ENCODE measurements around the gene ARPC4. TPM values are rescaled to one million over a fixed set of nuclear protein-coding genes. Genes with fewer than 3 reads are reported as not detected.

ARPC4 gene
- total RNA-seq, 1 experiment from 2014 or later: 143 TPM

DNA sequence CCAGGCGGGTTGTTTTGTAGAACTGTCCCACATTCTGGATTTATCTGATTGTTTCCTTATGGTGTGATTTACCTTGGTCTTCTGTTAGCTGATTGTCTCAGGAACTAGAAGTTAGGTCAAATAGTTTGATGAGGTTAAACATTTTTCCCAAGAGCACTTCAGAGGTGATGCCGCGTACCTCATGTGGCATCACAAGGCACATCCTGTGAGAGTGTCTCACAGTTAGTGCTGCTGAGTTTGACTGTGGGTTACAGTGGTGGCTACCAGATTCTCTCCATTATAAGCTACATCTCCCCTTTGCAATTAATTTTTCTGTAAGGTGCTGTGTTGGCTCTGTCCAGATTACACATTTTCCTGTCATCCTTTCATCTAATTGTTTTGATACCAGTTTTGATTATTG is 38.4 kb downstream of the ARPC4 start:
- Mint-ChIP-seq H3K36me3 (peaks cover 6% of the 10 kb centered on the region; the same call in 1 of the 2 replicates), H3K27me3 (ENCODE audit: low read depth) (no peaks in the 10 kb centered on the region), H3K27ac (0 out of 2 replicates have a peak overlapping the region, but pooled peaks have one; percentile 57), H3K4me1 (no peaks in the 10 kb centered on the region), H3K4me3 (no peak overlapping the region), H3K9me3 (no peaks in the 10 kb centered on the region)
- CTCF ChIA-PET: interaction anchor here (0.8 to 2.7 kb wide), 4 partner anchors 10 to 115 kb away, joined by 3 to 11 read pairs (median 4); no protein-coding TSS in a partner anchor
- DNase-seq (ENCODE audit: low spot score): no peak
- no peak for ATAC-seq
- POLR2A ChIA-PET: interaction anchor here (0.7 to 1.0 kb wide), 2 partner anchors 26 to 115 kb away, joined by 4 to 8 read pairs; no protein-coding TSS in a partner anchor
- TF ChIP-seq HMGA2 (CRISPR knock-in tag; IDR thresholded peaks at IDR 0.05) (no peak), GTF2I (CRISPR knock-in tag; conservative IDR thresholded peaks at IDR 0.05) (no peak), TEAD1 (CRISPR knock-in tag; IDR thresholded peaks at IDR 0.05) (no peak)
- TF ChIP-seq, protein P1, sequence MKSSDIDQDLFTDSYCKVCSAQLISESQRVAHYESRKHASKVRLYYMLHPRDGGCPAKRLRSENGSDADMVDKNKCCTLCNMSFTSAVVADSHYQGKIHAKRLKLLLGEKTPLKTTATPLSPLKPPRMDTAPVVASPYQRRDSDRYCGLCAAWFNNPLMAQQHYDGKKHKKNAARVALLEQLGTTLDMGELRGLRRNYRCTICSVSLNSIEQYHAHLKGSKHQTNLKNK (CRISPR knock-in tag; IDR thresholded peaks at IDR 0.05): no peak
- TF ChIP-seq, protein P2, sequence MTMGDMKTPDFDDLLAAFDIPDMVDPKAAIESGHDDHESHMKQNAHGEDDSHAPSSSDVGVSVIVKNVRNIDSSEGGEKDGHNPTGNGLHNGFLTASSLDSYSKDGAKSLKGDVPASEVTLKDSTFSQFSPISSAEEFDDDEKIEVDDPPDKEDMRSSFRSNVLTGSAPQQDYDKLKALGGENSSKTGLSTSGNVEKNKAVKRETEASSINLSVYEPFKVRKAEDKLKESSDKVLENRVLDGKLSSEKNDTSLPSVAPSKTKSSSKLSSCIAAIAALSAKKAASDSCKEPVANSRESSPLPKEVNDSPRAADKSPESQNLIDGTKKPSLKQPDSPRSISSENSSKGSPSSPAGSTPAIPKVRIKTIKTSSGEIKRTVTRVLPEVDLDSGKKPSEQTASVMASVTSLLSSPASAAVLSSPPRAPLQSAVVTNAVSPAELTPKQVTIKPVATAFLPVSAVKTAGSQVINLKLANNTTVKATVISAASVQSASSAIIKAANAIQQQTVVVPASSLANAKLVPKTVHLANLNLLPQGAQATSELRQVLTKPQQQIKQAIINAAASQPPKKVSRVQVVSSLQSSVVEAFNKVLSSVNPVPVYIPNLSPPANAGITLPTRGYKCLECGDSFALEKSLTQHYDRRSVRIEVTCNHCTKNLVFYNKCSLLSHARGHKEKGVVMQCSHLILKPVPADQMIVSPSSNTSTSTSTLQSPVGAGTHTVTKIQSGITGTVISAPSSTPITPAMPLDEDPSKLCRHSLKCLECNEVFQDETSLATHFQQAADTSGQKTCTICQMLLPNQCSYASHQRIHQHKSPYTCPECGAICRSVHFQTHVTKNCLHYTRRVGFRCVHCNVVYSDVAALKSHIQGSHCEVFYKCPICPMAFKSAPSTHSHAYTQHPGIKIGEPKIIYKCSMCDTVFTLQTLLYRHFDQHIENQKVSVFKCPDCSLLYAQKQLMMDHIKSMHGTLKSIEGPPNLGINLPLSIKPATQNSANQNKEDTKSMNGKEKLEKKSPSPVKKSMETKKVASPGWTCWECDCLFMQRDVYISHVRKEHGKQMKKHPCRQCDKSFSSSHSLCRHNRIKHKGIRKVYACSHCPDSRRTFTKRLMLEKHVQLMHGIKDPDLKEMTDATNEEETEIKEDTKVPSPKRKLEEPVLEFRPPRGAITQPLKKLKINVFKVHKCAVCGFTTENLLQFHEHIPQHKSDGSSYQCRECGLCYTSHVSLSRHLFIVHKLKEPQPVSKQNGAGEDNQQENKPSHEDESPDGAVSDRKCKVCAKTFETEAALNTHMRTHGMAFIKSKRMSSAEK (CRISPR knock-in tag; IDR thresholded peaks at IDR 0.05; ENCODE audit: borderline replicate concordance): no peak

DNA sequence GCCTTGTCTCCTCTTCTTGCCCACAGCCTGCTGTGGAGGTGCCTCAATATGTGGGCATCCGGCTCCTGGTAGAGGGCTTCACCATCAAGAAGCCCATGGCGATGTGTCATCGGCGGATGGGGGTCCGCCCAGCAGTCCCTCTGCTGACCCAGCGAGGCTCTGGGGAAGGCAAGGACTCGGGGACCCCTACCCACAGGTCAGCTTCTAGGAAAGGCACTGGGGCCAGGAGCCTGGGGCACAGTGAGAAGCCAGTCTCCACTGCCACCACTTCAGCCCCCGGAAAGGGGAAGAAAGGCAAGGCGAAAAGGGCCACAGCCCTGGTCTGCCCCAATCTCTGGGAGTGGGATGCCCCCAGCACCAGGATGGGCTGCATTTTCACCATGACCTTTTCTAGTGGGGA is 40.2 kb downstream of the ARPC4 start:
- no peak for ATAC-seq
- no peak for DNase-seq (ENCODE audit: low spot score)
- CTCF ChIA-PET: interaction anchor here (1.3 kb wide), 1 partner anchor 28 kb away, joined by 3 read pairs; no protein-coding TSS in a partner anchor
- Mint-ChIP-seq H3K36me3 (peaks cover 6% of the 10 kb centered on the region; the same call in 1 of the 2 replicates), H3K9me3 (no peaks in the 10 kb centered on the region), H3K27ac (no peak overlapping the region), H3K27me3 (ENCODE audit: low read depth) (no peaks in the 10 kb centered on the region), H3K4me1 (no peaks in the 10 kb centered on the region), H3K4me3 (no peak overlapping the region)
- POLR2A ChIA-PET: no interaction called here
- TF ChIP-seq, protein P3, sequence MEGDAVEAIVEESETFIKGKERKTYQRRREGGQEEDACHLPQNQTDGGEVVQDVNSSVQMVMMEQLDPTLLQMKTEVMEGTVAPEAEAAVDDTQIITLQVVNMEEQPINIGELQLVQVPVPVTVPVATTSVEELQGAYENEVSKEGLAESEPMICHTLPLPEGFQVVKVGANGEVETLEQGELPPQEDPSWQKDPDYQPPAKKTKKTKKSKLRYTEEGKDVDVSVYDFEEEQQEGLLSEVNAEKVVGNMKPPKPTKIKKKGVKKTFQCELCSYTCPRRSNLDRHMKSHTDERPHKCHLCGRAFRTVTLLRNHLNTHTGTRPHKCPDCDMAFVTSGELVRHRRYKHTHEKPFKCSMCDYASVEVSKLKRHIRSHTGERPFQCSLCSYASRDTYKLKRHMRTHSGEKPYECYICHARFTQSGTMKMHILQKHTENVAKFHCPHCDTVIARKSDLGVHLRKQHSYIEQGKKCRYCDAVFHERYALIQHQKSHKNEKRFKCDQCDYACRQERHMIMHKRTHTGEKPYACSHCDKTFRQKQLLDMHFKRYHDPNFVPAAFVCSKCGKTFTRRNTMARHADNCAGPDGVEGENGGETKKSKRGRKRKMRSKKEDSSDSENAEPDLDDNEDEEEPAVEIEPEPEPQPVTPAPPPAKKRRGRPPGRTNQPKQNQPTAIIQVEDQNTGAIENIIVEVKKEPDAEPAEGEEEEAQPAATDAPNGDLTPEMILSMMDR (IDR thresholded peaks at IDR 0.05): no peak

DNA sequence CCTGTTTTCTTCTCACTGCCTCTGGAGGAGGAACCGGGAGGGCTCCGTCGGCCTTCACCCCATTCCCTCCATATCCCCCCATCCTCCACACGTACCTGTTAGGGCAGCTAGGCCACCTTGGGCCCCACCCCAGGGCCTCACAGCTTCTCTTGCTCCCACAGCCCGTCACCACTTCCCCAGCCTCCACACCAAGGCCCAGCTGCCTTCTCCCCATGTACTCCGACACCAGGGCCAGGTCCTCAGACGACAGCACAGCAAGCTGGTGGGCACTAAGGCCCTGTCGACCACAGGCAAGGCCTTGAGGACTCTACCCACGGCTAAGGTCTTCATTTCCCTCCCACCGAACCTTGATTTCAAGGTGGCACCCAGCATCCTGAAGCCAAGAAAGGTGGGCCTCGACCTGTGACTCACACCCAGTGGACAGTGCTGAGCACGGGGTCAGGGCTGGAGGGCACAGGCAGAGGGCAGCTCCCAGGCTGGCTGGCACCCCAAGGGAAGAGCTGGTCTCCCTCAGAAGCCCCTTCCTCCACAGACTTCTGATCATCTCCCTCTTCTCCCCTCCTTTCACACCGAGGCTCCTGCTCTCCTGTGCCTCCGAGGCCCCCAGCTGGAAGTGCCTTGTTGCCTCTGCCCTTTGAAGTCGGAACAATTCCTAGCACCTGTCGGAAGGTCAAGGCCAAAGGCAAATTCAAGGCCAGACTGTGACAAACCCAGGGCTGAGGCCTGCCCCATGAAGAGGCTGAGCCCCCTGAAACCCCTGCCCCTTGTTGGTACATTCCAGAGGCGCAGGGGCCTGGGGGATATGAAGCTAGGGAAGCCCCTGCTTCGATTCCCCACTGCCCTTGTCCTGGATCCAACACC is 41.9 kb downstream of the ARPC4 start:
- CTCF ChIA-PET: interaction anchor here (1.7 kb wide), 1 partner anchor 98 kb away, joined by 6 read pairs; no protein-coding TSS in a partner anchor
- H3K4me1 Mint-ChIP-seq: no peaks in the 10 kb centered on the region
- ATAC-seq: no peak
- no peaks in the 10 kb centered on the region for H3K27me3 Mint-ChIP-seq (ENCODE audit: low read depth)
- DNase-seq (ENCODE audit: low spot score): no peak
- no peak overlapping the region for H3K27ac Mint-ChIP-seq
- no peaks in the 10 kb centered on the region for H3K9me3 Mint-ChIP-seq
- no peak overlapping the region for H3K4me3 Mint-ChIP-seq
- POLR2A ChIA-PET: interaction anchor here (1.1 kb wide), 1 partner anchor 8 kb away, joined by 3 read pairs; no protein-coding TSS in a partner anchor
- H3K36me3 Mint-ChIP-seq: peaks cover 6% of the 10 kb centered on the region; the same call in 1 of the 2 replicates
- TF ChIP-seq RELA (CRISPR knock-in tag; IDR thresholded peaks at IDR 0.05; ENCODE audit: borderline replicate concordance) (no peak), ZNF219 (CRISPR knock-in tag; IDR thresholded peaks at IDR 0.05; ENCODE audit: borderline replicate concordance) (no peak), ZNF263 (CRISPR knock-in tag; IDR thresholded peaks at IDR 0.05; ENCODE audit: low read depth) (no peak), KAT7 (CRISPR knock-in tag; IDR thresholded peaks at IDR 0.05; ENCODE audit: borderline replicate concordance) (no peak), FOXJ3 (CRISPR knock-in tag; IDR thresholded peaks at IDR 0.05; ENCODE audit: borderline replicate concordance) (no peak), ZBTB21 (CRISPR knock-in tag; IDR thresholded peaks at IDR 0.05; ENCODE audit: borderline replicate concordance) (no peak), ZNF416 (CRISPR knock-in tag; IDR thresholded peaks at IDR 0.05) (no peak), ATF1 (CRISPR knock-in tag; IDR thresholded peaks at IDR 0.05) (no peak), ZNF396 (CRISPR knock-in tag; IDR thresholded peaks at IDR 0.05; ENCODE audit: borderline replicate concordance) (no peak), ELF4 (CRISPR knock-in tag; IDR thresholded peaks at IDR 0.05; ENCODE audit: low read depth) (no peak), MXD4 (CRISPR knock-in tag; IDR thresholded peaks at IDR 0.05; ENCODE audit: borderline replicate concordance) (no peak), JAZF1 (CRISPR knock-in tag; IDR thresholded peaks at IDR 0.05) (no peak)
- TF ChIP-seq, protein P4, sequence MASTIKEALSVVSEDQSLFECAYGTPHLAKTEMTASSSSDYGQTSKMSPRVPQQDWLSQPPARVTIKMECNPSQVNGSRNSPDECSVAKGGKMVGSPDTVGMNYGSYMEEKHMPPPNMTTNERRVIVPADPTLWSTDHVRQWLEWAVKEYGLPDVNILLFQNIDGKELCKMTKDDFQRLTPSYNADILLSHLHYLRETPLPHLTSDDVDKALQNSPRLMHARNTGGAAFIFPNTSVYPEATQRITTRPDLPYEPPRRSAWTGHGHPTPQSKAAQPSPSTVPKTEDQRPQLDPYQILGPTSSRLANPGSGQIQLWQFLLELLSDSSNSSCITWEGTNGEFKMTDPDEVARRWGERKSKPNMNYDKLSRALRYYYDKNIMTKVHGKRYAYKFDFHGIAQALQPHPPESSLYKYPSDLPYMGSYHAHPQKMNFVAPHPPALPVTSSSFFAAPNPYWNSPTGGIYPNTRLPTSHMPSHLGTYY (CRISPR knock-in tag; IDR thresholded peaks at IDR 0.05): no peak
- TF ChIP-seq, protein P5, sequence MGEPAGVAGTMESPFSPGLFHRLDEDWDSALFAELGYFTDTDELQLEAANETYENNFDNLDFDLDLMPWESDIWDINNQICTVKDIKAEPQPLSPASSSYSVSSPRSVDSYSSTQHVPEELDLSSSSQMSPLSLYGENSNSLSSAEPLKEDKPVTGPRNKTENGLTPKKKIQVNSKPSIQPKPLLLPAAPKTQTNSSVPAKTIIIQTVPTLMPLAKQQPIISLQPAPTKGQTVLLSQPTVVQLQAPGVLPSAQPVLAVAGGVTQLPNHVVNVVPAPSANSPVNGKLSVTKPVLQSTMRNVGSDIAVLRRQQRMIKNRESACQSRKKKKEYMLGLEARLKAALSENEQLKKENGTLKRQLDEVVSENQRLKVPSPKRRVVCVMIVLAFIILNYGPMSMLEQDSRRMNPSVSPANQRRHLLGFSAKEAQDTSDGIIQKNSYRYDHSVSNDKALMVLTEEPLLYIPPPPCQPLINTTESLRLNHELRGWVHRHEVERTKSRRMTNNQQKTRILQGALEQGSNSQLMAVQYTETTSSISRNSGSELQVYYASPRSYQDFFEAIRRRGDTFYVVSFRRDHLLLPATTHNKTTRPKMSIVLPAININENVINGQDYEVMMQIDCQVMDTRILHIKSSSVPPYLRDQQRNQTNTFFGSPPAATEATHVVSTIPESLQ (CRISPR knock-in tag; IDR thresholded peaks at IDR 0.05): no peak

All from WTC11 (cell line).